Hepatocyte (in vitro differentiated cells): Measurements from ENCODE around the gene SAC3D1. TPM values are rescaled to one million over a fixed set of nuclear protein-coding genes. Genes with fewer than 3 reads are reported as not detected.

Source experiments
- DNase-seq: peaks from one replicate; pipeline ENCODE4 v3.0.0-alpha.2; 2016; ENCODE audit warnings: low spot score
- H2AFZ ChIP-seq: fragments of 200-600 bp; sonication (generic); 2 replicates; pipeline ENCODE4 v1.6.0; 2016; ENCODE audit warnings: antibody characterized with exemption, mild to moderate bottlenecking
- H3K27ac ChIP-seq: fragments of 200-600 bp; sonication (generic); 2 replicates; pipeline ENCODE4 v1.5.1; 2016; ENCODE audit warnings: mild to moderate bottlenecking
- H3K27me3 ChIP-seq: fragments of 200-600 bp; sonication (generic); 2 replicates; pipeline ENCODE4 v1.6.1; 2016
- H3K36me3 ChIP-seq: fragments of 200-600 bp; sonication (generic); replicated peaks from 2 replicates; pipeline ENCODE4 v1.5.1; 2016; ENCODE audit warnings: low read depth; ENCODE audit not compliant: insufficient read depth
- H3K4me1 ChIP-seq: fragments of 200-600 bp; sonication (generic); 2 replicates; pipeline ENCODE4 v1.5.1; 2016; ENCODE audit warnings: mild to moderate bottlenecking, moderate library complexity; ENCODE audit not compliant: insufficient read depth
- H3K4me2 ChIP-seq: fragments of 200-600 bp; sonication (generic); 2 replicates; pipeline ENCODE4 v1.6.0; 2016
- H3K4me3 ChIP-seq: fragments of 200-600 bp; sonication (generic); 2 replicates; pipeline ENCODE4 v1.5.1; 2016; ENCODE audit warnings: mild to moderate bottlenecking
- H3K79me2 ChIP-seq: fragments of 200-600 bp; sonication (generic); 2 replicates; pipeline ENCODE4 v1.6.0; 2017; ENCODE audit warnings: mild to moderate bottlenecking
- H3K9me2 ChIP-seq: fragments of 200-600 bp; sonication (generic); replicated peaks from 2 replicates; pipeline ENCODE4 v1.6.0; 2017; ENCODE audit warnings: mild to moderate bottlenecking; ENCODE audit not compliant: insufficient read depth
- H3K9me3 ChIP-seq: fragments of 200-600 bp; sonication (generic); 2 replicates; pipeline ENCODE4 v1.5.1; 2016; ENCODE audit warnings: low read depth, mild to moderate bottlenecking
- H4K20me1 ChIP-seq: fragments of 200-600 bp; sonication (generic); 2 replicates; pipeline ENCODE4 v1.6.0; 2016; ENCODE audit warnings: mild to moderate bottlenecking; ENCODE audit not compliant: insufficient read depth, poor library complexity, severe bottlenecking
- EZH2 ChIP-seq: fragments of 200-600 bp; sonication (generic); IDR thresholded peaks from 2 replicates; pipeline ENCODE4 v1.6.1; 2016; ENCODE audit warnings: antibody characterized with exemption, mild to moderate bottlenecking, borderline replicate concordance
- EZH2phosphoT487 ChIP-seq: fragments of 200-600 bp; sonication (generic); IDR thresholded peaks from one replicate; pipeline ENCODE4 v1.6.1; 2018; ENCODE audit warnings: antibody characterized with exemption, mild to moderate bottlenecking, low read depth, moderate library complexity; ENCODE audit not compliant: unreplicated experiment, severe bottlenecking
- WGBS: methylation state at CpG from one replicate; pipeline ENCODE4 v1.1.6; 2016; ENCODE audit warnings: low lambda C conversion rate; ENCODE audit errors: missing lambda C conversion rate; 5-methylcytosine and 5-hydroxymethylcytosine counted together
- polyA plus RNA-seq: library from polyadenylated mRNA; unstranded; fragments of >200 nt; fragmentation: Nextera tagmentation; extraction: Ambion mirVana; gene quantifications from 2 replicates; pipeline ENCODE4 v1.2.1, GENCODE V29; 2016
- total RNA-seq: library from RNA; depleted of rRNA; stranded (reverse); fragments of >200 nt; gene quantifications from 2 replicates; pipeline ENCODE4 v1.2.3, GENCODE V29; 2014
- TF ChIP-seq, protein P1 (sequence below): fragments of 200-600 bp; sonication (generic); IDR thresholded peaks from 2 replicates; pipeline ENCODE4 v1.5.1; 2016; ENCODE audit warnings: antibody characterized with exemption, mild to moderate bottlenecking; ENCODE audit not compliant: poor library complexity

Gene SAC3D1
- total and polyA plus RNA-seq, 2 experiments from 2014 or later = 10.8 to 23.8 TPM

DNA sequence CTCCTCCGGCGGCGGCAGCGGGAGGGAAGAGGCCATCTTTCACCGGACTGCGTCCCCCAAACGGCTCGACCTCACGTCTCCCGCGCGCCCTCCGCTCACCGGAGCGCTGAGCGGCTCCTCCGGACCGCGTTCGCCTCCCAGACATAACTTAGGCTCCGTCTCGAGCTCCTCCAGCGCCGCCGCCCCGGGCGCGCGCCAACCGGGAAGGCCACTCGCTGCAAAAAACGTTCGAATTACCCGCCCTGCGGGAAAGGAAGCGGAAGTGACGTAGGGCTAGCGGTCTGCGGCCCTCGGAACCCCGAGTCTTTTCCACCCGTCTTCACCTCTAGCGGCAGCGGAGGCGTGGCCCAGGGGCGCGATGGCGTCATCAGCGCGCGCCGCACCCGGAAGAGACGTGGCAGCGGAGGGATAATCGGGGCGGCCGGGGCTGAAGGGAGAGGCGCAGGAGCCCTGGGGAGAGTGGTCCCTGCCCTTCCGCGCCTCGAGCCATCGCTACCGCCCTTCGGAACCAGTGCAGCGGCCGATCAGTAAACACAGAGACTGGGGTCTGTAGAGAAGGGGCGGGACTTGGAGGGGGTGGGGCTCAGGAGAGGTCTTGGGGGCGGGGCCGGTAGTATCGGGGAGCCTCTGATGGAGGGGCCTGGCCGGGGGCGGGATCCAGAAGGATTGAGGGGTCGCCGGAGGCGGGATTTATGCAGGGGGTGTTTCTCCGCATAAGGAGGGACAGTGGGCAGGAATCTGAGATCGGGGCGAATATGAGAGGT lies 43.0 kb downstream of the SAC3D1 start, which contains the start of the genes CDCA5 and ZFPL1:
Gene CDCA5, minus strand, starts transcription at position 207 of the 764 bp plus-strand sequence. Its CDS starts 62 bp downstream, at position 145.
Gene ZFPL1, plus strand, starts transcription at position 389 of the 764 bp plus-strand sequence. CDS start 477 bp downstream, outside the sequence.
- Histone ChIP-seq H3K4me3 (peak within 1 kb of the TSS; percentile 54), H3K9me2 (no peaks in the 10 kb centered on the region), H3K4me2 (peak within 1 kb of the TSS; percentile 95), H3K4me1 (peaks cover 9% of the 10 kb centered on the region), H3K36me3 (no peaks in the 10 kb centered on the region), H4K20me1 (no peaks in the 10 kb centered on the region), H3K27ac (peak within 1 kb of the TSS; percentile 97), H3K9me3 (no peaks in the 10 kb centered on the region), H3K79me2 (peaks cover 32% of the 10 kb centered on the region), H2AFZ (peak within 1 kb of the TSS; percentile 88), H3K27me3 (no peaks in the 10 kb centered on the region)
- WGBS = 1% methylated on average over 79 of the region's 79 CpGs
- DNase-seq = peak; percentile 98
- TF ChIP-seq, protein P1, sequence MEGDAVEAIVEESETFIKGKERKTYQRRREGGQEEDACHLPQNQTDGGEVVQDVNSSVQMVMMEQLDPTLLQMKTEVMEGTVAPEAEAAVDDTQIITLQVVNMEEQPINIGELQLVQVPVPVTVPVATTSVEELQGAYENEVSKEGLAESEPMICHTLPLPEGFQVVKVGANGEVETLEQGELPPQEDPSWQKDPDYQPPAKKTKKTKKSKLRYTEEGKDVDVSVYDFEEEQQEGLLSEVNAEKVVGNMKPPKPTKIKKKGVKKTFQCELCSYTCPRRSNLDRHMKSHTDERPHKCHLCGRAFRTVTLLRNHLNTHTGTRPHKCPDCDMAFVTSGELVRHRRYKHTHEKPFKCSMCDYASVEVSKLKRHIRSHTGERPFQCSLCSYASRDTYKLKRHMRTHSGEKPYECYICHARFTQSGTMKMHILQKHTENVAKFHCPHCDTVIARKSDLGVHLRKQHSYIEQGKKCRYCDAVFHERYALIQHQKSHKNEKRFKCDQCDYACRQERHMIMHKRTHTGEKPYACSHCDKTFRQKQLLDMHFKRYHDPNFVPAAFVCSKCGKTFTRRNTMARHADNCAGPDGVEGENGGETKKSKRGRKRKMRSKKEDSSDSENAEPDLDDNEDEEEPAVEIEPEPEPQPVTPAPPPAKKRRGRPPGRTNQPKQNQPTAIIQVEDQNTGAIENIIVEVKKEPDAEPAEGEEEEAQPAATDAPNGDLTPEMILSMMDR = no peak
- no peak for TF ChIP-seq EZH2
- no peak for TF ChIP-seq EZH2phosphoT487

DNA sequence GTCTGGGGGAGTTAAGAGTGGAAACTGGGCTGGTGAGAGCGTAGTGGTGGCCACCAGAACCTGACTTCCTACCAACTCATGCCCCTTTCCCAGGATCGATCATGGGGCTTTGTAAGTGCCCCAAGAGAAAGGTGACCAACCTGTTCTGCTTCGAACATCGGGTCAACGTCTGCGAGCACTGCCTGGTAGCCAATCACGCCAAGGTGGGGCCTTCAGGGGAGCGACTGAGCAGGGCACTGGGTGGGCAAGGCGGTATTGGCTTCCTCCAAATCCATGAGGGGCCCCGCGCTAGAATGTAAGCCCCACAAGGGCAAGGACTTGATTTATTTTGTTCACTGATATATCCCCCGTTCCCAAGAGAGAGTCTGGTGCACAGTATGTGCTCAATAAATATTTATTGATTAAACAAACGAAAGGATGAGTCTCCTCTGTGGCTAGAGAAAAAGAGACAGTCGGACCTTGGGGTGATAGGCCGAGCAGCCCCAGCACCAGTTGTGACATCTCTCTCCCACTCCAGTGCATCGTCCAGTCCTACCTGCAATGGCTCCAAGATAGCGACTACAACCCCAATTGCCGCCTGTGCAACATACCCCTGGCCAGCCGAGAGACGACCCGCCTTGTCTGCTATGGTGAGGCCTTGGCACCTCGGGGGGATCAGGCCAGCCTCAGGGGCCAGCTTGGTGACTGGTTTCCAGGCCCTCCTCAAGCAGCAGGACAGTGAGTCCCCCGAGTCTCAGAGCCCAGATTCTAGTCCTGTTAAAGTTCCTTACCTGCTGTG lies 43.8 kb downstream of the SAC3D1 start:
- peak overlapping the region; percentile 46 for H3K4me3 ChIP-seq
- H3K9me2 ChIP-seq = no peaks in the 10 kb centered on the region
- WGBS = 52% methylated on average over 23 of the region's 23 CpGs
- peak overlapping the region; percentile 37 for H2AFZ ChIP-seq
- H3K27ac ChIP-seq = peak overlapping the region; percentile 97
- H4K20me1 ChIP-seq = no peaks in the 10 kb centered on the region
- TF ChIP-seq EZH2phosphoT487 = no peak
- no peak for TF ChIP-seq EZH2
- TF ChIP-seq, protein P1 = no peak
- no peaks in the 10 kb centered on the region for H3K9me3 ChIP-seq
- H3K27me3 ChIP-seq = no peaks in the 10 kb centered on the region
- H3K4me2 ChIP-seq = peak overlapping the region; percentile 95
- H3K36me3 ChIP-seq = no peaks in the 10 kb centered on the region
- DNase-seq = no peak
- peaks cover 9% of the 10 kb centered on the region for H3K4me1 ChIP-seq
- peaks cover 32% of the 10 kb centered on the region for H3K79me2 ChIP-seq

- no peak overlapping the region for H3K4me3 ChIP-seq
- no peak for DNase-seq
- no peaks in the 10 kb centered on the region for H3K27me3 ChIP-seq
- peaks cover 32% of the 10 kb centered on the region for H3K79me2 ChIP-seq
- 97% methylated on average over 4 of the region's 4 CpGs for WGBS
- no peak overlapping the region for H2AFZ ChIP-seq
- TF ChIP-seq, protein P1 = no peak
- TF ChIP-seq EZH2phosphoT487 (no peak), EZH2 (no peak)
- H3K36me3 ChIP-seq = no peaks in the 10 kb centered on the region
- no peaks in the 10 kb centered on the region for H3K9me2 ChIP-seq
- peaks cover 9% of the 10 kb centered on the region for H3K4me1 ChIP-seq
- H3K4me2 ChIP-seq = peak overlapping the region; percentile 95
- H3K9me3 ChIP-seq = no peaks in the 10 kb centered on the region
- no peak overlapping the region for H3K27ac ChIP-seq
- H4K20me1 ChIP-seq = no peaks in the 10 kb centered on the region
Observed at GRCh38 chr11:65085446-65085845, 44.4 kb downstream of the SAC3D1 start.
